HG03039 (cell line): ENCODE data around the gene UMAD1.

Experiments used
- ATAC-seq: cut with Tn5 transposase; IDR thresholded peaks from one replicate; pipeline ENCODE4 v1.9.1; 2021; ENCODE audit warnings: mild to moderate bottlenecking, moderate library complexity; ENCODE audit not compliant: unreplicated experiment

UMAD1 gene

DNA sequence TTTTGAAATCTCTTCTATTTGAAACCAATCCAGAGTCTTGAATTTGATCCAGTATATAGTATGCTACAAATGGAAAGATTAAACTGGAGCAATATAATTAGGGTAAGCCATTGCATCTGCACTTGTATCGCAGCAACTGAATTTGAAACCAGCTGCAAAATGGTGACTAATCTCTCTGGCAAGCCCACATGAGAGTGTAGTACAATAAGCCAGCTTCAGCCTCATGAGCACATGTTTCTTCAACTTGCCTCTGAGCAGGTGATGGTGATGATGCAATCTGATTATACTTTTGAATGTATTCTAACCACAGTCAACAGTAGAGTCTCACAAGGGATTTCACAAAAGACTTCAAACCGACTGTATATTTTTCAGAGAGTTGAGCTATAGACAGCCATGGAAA lies 78.7 kb downstream of the UMAD1 start:
- peak; percentile 98 for ATAC-seq

- ATAC-seq: no peak
Observed at GRCh38 chr7:7720193-7720592, 79.6 kb downstream of the UMAD1 start.

DNA sequence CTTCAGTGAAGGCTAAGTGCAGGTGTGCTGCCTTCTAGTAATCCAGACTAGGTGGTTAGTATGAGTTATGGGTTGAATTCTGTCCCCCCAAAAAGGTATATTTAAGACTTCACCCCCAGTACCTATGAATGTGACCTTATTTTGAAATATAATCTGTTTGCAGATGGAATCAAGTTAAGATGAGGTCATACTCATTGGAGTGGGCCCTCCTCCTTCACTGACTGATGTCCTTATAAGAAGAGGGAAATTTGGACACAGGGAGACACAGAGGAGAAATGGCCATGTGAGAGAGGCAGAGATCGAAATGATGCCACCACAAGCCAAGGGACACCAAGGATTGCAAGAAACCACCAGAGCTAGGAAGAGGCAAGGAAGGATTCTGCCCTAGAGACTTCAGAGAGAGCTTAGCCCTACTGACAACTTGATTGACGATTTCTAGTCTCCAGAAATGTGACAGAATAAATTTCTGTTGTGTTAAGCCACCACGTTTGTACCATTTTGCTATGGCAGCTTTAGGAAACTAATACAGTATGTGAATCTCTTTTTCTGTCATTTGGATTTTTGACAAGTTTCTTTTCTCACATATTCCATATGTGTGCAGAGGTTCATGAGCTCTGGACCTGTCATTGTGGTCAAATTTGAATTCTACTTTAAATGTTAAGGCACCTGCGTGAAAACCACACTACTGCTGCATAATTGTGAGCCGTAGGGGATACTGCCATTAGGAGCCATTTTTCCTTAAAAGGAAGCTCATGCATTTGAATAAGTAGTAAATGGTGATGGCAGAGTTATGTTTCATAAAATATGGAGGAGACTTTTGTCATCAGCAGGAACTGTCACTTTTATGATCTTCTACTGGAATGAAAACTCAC lies 80.4 kb downstream of the UMAD1 start:
- no peak for ATAC-seq

DNA sequence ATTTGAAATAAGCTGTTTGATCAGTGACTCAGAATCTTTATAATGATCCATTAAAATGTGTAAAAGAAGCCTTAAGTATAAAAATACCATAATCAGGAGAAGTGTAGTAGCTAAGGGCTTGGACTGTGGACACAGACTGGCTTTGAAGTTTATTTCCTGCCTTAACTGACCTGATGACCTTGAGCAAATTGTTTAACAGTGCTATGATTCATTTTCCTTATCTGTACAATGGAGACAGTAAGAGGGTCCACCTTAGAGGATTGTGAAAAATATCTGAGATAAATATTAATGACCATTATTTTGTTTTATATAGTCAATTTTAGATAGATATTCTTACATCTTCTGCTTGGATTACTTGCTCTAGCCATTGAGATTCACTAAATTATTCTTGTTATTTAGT lies 91.2 kb downstream of the UMAD1 start:
- no peak for ATAC-seq

- no peak for ATAC-seq
Observed at GRCh38 chr7:7732621-7733281, 92.2 kb downstream of the UMAD1 start.

DNA sequence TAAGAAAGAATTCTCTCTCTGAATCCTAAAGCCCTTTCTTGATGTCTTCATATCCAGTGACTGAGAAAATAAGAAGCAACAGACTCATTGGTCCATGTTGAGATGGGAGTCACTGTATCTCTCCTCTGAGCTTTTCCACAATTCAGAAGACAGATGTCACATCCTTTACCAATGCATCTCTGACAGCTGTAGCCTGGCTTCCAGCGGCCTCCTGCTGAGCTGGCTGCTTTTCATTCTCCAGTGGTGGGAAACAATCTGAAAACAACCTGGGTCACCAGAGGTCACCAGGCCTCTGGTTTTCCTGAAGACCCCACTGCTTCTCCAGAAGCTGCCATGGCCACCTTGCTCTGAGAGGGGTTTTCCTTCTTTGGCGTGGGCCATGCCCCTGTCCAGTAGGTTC lies 96.1 kb downstream of the UMAD1 start:
- no peak for ATAC-seq

- ATAC-seq: no peak
Observed at GRCh38 chr7:7737674-7738073, 97.1 kb downstream of the UMAD1 start.

GRCh38 chr7:7738177-7738576 lies 97.6 kb downstream of the UMAD1 start:
- ATAC-seq: no peak

DNA sequence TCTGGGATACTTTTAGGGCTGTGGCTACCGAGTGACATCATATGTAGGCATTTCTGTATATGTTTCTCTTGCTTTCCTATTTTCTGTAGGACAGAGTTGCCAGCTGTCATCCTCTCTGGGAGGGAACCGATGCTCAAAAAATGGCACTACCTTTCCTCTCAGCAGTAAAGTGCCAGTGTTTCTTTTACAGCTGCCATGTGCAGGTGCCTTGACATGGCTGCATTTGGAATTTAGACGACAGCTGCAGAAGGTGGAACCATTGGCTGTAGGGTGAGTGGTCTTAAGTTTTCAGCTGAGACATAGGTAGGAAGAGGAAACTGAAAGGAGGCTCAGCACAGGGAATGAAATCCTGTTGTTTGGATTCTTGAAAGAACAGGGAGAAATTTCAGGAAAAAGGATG lies 98.1 kb downstream of the UMAD1 start:
- no peak for ATAC-seq

GRCh38 chr7:7739204-7740036 lies 98.9 kb downstream of the UMAD1 start:
- ATAC-seq: no peak

- ATAC-seq: no peak
Observed at GRCh38 chr7:7740037-7740355, 99.4 kb downstream of the UMAD1 start.

GRCh38 chr7:7742223-7742622 lies 101.7 kb downstream of the UMAD1 start:
- ATAC-seq: no peak

- no peak for ATAC-seq
Observed at GRCh38 chr7:7745258-7745657, 104.7 kb downstream of the UMAD1 start.

DNA sequence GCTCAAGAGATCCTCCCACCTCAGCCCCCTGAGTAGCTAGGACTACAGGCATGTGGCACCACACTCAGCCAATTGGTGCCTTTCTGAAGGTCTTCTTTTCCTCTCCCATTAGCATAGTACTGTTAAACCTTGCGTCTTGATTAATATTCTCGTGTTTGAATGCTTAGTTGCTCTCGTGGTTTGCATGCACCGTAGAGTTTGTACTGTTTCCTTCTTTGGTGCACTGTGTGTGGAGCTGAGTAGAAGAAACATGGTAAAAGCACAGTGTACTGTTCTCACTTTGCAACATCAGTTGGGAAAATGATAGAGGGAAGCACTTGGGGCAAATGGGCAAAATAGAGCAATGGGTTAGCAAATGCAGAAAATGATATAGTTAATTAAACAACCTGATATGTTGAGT lies 105.4 kb downstream of the UMAD1 start:
- no peak for ATAC-seq

DNA sequence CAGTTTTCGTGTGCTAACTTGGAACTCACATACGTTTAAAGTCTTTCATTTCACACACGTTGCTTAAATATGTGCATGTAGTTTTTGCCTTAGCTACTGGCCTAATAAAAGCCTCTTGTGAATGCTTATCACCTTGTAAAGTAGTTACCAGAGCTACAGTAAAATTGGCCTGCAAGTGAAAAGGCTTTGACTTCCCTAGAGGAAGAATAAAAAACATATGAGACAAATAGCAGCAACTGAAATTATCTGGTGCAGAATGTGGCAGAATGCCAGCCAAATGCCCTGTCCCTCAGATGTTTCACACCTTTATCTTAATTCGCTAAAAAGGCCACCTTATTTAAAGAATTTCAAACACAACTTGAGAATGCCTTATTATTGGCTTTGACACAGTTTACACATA lies 105.9 kb downstream of the UMAD1 start:
- ATAC-seq: no peak

DNA sequence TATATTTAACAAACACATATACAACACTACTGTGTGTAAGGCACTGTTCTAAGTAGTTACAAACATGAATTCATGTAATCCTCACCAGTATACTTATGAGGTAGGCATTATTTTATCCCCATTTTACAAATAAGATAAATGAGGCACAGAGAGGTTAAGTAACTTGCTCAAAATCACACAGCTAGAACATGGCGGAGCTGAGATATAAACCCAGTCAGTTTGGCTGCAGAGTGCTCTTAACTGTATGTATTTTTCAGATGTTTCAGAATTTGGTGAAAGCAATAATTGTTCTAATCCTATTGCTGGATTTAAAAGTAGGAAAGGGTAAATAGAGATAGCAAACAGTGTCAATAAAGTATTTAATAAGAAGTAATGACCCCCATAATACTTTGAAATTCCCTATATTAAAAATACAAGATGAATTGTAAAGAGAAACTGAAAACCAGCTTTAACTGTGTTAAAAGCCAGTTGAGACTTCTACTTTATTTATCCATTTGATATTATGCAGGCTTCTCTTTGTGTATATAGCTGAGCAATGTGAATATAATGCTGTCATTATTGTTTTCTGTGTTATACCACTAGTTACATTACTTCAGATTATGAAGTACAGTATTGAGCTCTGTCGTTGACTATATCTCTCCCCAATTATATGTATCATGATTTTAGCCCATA lies 110.2 kb downstream of the UMAD1 start:
- ATAC-seq: no peak

- no peak for ATAC-seq
Observed at GRCh38 chr7:7751243-7752092, 110.9 kb downstream of the UMAD1 start.

DNA sequence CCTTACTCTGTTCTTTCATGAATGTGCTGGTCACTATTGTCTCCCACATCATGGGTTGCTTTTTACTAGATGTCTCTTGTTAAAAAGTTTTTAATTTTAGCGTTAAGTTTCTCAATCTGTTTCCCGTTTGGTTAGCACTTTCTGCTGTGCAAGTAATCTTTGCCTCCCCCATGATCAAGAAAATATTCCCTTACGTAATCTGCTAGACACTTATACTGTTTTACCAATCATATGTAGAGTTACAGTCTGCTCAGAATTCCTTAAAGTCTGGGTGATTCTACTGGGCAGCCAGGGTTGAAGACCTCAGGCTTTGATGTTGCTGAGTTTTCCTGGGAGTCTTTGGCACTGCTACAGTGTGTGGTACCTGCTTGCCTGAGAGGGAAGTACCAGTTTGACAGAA lies 116.0 kb downstream of the UMAD1 start:
- no peak for ATAC-seq

GRCh38 chr7:7757576-7757975 lies 117.0 kb downstream of the UMAD1 start:
- no peak for ATAC-seq

DNA sequence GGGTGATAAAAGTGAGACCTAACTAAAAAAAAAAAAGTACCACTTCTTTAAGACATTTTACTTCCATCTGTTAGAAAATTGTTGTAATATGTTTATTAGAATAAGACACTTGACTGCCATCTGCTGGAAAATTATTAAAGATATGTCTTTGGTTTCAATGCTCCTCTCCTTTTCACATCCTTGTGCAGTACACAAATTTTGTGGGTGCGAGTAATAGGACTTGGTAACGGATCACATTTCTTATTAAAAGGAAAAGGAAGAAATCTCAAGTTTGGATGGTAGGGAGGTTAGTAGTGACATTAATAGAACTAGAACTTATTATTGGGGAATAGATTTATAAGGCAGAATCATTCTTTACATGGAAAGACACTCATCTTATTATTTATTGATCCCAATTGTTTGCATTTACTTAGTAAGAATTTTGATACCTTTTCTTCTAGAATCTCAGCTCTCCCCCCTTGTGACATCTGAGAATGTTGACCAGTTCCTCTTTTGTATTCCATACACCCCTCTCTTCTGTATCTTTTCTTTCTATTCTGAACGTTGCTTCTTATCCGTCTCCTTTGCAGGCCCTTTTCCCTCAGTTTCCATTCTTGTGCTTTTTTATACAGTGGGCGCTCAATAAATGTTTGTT lies 120.9 kb downstream of the UMAD1 start:
- ATAC-seq: no peak
